Skeletal muscle tissue (tissue), 2 donors: ENCODE results near the gene HCFC1. TPM values are rescaled to one million over a fixed set of nuclear protein-coding genes. Genes with fewer than 3 reads are reported as not detected.

ENCODE experiments used
- small RNA-seq: library from RNA; depleted of rRNA; stranded (forward); fragments of <200 nt; gene quantifications from one replicate; pipeline ENCODE3, GENCODE V24; 2014
- total RNA-seq: library from RNA; depleted of rRNA; stranded (reverse); fragments of >200 nt; gene quantifications from one replicate; pipeline ENCODE4 v1.2.3, GENCODE V29; 2014

Gene HCFC1
- total RNA-seq, 1 donor from 2014 or later = 9.4 TPM

Small RNAs within 50 kb of the gene (small RNA-seq; reads per million reads assigned to genes)
- not detected for gene MIR3202-1

Other genes with a start within 250 kb of the HCFC1 start
- 83.0 TPM for gene BCAP31, start 247.4 kb downstream of the HCFC1 start, total RNA-seq
- gene ABCD1, start 247.0 kb downstream of the HCFC1 start, total RNA-seq = 10.4 TPM
- gene PLXNB3, start 207.6 kb downstream of the HCFC1 start, total RNA-seq = 1.0 TPM
- 85.1 TPM for gene SRPK3, start 190.8 kb downstream of the HCFC1 start, total RNA-seq
- 25.1 TPM for gene IDH3G, start 177.4 kb downstream of the HCFC1 start, total RNA-seq
- 85.6 TPM for gene SSR4, start 177.2 kb downstream of the HCFC1 start, total RNA-seq
- 2.6 TPM for gene PDZD4, start 141.3 kb downstream of the HCFC1 start, total RNA-seq
- gene L1CAM, start 85.6 kb downstream of the HCFC1 start, total RNA-seq = 1.6 TPM
- gene AVPR2, start 67.1 kb downstream of the HCFC1 start, total RNA-seq = 1.0 TPM
- 25.1 TPM for gene ARHGAP4, start 45.6 kb downstream of the HCFC1 start, total RNA-seq
- gene NAA10, start 36.8 kb downstream of the HCFC1 start, total RNA-seq = 13.6 TPM
- gene RENBP, start 27.2 kb downstream of the HCFC1 start, total RNA-seq = 5.7 TPM
- gene TMEM187, start 936 bp upstream of the HCFC1 start, total RNA-seq = 2.1 TPM
- 11.0 TPM for gene IRAK1, start 48.1 kb upstream of the HCFC1 start, total RNA-seq
- gene MECP2, start 125.9 kb upstream of the HCFC1 start, total RNA-seq = 10.4 TPM
- not detected for gene OPN1LW, start 172.4 kb upstream of the HCFC1 start, total RNA-seq
- not detected for gene OPN1MW, start 210.8 kb upstream of the HCFC1 start, total RNA-seq
- gene OPN1MW2, start 247.9 kb upstream of the HCFC1 start, total RNA-seq = not detected